HL-60/S4 (cell line): Measurements from ENCODE around the gene KCNQ4.

Source experiments
- in situ Hi-C: fragments of 300-500 bp; cut with MboI; formaldehyde crosslinking; loops from 2 replicates; pipeline ENCODE4 v1.14.3; 2022; ENCODE audit warnings: low sequenced_read_pairs

Gene KCNQ4

DNA sequence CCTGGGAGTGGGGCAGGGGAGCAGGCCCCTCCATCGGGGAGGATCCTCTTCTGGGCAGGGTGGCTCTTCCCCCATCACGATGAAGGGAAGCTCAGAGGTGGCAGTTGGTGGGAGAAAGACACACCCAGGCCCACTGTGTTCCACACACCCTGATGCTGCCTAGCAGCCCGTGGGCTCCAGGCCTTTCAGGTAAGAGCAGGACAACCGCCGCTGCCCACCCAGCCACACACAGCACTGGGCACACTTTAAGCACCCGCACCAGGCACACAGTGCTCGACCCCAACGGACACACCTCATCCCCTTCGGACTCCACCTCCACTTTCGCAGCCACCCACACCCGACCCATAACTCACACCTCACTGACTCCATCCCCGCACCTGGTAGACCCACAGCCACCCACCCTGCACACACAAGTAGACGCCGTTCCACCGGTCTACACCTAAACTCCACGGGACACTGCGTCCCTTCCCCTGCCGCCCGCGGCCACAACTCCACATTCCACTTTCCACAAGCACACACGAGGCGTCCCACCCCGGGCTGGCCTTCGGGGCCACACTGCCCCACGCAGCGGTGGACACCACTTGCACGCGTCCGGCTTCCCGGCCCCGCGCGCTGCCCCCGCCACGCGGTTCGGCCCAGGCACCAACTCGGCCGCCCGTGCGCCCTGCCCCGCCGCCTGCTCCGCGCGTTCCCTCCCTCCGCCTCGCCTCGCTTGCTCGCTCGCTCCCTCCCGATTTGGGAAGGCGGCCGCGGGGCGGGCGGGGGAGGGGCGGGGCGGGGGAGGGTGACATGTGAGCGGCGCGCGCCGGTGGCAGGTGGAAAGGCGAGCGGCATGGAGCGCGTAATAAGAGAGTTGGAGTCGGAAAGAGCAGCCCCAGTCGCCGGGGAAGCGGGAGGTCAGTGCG, at the start of gene KCNQ4:
KCNQ4 (plus strand) TSS at position 787 of the 905 bp plus-strand sequence. CDS start 307 bp downstream, outside the sequence.
- in situ Hi-C loops = no loop called here

- in situ Hi-C loops = no loop called here
Observed at GRCh38 chr1:40734882-40735628, 48.5 kb upstream of the KCNQ4 start.

DNA sequence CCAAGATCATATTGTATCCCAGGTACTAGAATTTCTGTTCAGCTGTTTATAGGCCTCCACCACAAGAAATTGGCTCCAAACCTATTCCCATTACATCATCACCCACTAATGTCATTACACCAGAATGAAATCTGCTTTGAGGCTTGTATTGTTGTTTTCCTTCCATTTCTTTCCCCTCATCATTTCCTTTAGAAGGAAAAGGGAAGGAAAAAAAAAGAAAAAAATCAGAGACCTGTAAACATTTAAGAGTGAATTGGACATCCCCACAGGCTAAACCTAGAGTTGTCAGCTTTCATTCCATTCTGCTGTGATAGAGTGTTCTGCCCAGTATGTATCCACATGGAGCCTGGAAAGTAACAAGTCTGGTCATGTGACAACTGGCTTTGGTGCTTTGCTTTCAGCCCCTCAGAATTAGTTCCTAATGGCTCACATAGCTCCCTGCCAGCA, 47.5 kb upstream of the KCNQ4 start:
- in situ Hi-C loops = no loop called here

- in situ Hi-C loops = no loop called here
Observed at GRCh38 chr1:40738831-40739230, 44.8 kb upstream of the KCNQ4 start.

DNA sequence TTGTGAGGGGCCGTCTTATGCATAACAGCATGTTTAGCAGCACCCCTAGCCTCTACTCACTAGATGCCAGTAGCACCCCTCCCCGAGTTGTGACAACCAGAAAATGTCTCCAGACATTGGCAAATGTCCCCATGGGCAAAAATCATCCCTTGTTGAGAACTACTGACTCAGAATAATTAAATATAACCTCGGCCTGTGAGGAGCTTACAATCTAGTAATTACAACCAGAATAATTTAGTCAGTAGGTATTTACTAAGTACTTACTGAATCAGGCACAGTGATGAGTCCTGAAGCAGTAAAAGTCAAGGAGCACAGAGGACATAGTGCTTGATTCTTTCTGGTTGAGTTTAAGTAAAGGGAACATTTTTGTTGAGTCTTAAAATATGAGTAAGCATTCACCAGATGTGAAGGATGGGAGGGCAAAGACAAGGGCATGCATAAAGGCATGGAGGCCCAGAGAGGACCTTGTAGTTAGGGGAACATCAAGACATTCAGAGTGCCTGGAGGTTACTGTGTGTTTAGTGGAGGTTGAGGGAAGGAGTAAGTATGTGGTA, 44.1 kb upstream of the KCNQ4 start:
- in situ Hi-C loops = no loop called here

DNA sequence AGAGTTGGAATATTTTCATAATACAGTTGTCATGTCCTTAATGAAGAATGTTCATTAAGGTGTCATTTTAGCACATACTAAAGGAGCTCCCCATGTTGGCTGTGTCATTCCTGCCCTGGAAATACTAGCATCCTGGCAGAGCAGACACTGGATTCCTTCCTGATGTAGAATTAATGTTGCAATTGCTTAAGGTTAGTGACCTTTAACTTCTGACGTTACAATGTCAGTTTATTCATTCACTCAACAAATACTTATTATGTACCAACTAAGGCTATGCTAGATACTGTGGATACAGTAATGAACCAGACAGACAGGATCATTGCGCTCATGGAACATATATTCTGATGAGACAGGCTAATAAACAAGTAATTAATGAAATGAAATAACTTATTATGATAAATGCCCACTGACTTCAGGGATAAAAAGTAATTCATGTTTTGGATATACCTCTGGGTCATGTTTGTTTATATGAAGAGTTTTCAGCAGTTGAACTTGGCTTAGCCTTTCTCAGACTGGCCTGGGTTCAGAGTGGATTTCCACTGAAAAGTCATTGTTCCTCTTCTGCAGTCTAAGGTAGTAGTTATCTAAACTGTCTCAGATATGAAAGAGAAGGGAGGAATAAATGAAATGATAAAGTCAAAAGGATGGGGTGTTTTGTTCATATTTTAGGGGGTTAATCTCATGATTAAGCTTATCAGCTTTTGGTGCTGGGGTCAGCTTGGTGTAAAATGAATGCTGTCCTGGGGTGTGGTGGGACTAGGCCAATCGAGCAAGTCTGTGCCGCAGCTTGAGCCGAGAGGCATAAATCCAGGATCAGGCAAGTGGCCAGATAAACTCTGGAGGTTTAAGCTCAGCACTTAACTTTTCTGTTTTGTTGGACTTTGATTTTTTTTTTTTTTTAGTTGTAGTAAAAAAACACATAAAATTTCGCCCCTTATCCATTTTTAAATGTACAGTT, 43.3 kb upstream of the KCNQ4 start:
- in situ Hi-C loops = no loop called here

- in situ Hi-C loops = no loop called here
Observed at GRCh38 chr1:40740997-40741736, 42.4 kb upstream of the KCNQ4 start.

- in situ Hi-C loops = no loop called here
Observed at GRCh38 chr1:40742363-40743061, 41.1 kb upstream of the KCNQ4 start.

GRCh38 chr1:40743452-40743851, 40.1 kb upstream of the KCNQ4 start:
- in situ Hi-C loops = no loop called here

DNA sequence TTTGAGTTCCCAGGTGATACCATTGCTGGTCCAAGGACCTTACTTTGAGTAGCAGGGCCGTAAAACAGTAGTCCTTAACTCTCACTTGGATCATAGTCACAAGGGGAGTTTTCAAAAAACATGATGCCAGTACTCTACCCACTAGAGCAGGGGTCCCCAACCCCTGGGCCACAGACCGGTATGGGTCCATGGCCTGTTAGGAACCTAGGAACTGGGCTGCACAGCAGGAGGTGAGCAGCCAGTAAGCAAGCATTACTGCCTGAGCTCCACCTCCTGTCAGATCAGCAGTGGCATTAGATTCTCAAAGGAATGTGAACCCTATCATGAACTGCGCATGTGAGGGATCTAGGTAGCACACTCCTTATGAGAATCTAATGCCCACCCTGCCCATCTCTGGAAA, 39.7 kb upstream of the KCNQ4 start:
- in situ Hi-C loops = no loop called here

DNA sequence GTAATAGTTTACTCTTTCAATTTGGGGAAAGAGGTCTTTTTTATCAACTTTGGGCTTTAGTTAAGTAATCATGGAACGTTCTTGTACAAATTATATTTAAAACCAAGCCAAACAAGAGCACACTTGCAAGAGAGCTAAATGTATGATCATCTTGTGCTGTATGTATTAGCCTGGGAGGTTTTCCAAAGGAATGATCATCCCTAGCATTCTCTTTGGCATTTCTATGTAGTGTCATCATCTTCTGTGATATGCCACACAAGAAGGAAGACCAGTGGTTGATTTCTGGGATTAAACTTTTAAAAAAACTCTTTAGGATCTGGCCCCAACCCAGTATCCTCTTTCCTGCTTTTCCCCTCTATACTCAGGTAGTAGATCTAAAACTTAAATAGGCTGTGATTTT, 38.4 kb upstream of the KCNQ4 start:
- in situ Hi-C loops = no loop called here

DNA sequence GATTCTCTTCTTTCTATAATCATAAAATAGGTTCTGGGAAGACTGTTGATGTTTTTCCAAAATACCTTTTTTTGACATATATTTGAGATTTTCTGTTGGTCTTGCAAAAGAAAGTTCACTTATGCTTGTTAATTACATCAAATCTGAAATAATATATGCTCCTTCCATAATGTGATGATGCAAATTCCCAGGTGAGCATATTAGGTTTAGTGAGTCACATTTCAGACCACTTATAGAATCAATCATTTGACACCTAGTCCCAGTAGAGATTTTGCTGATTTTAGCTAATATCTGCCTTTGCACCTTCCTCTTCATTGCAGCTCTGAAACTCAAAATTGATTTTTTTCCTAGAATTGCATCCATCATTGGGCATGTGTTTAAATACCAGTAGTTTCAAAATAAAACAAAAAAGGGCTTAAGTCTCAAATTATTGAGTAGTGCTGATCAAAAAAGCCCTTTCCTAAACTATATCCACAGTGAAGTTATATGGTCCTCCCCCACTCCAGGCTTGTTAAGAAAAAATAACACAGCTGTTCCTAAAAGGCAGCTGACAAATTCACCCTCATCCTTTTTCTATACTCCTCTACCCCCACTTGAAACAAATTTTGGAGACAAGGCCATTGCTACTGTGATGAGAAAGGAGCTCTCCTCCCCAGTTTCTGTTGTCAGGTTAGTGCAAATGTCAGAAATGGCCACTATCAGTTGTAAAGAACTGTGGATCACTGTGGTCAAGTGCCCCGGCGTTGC, 37.1 kb upstream of the KCNQ4 start:
- in situ Hi-C loops = no loop called here

DNA sequence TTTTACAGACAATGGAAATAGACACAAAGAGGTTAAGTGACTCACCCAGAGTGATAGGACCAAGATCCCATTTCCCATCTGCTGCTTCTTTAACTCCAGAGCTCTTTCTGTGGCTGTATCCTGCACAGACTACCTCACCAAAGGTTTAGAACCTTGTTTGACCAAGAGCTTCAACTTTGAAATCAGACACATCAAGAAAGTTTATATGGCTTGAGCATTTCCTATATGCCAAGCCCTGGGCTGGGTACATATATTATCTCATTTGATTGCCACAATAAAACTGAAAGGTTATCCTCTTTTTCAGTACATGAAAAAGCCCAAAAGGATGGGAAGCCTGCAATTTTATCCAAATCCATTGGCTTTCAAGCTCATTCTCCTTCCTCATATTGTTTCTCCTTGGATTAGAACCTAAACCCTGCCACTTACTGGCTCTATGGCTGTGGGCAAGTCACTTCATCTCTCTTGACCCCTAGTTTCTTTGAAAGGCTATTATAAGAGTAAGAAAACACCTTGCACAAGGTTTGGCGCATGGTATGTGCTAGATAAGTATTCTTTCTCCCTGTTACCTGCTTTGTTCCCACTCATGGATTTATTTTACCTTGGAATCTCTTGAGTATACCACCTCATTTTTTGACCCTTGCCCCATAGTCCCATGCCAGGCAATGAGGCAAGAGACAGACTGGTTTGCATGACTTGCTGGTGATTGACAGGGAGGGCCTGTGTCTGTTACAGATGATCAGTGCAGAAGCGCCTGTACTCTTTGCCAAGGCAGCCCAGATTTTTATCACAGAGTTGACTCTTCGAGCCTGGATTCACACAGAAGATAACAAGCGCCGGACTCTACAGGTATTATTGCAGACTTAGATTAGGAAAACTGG, 34.5 kb upstream of the KCNQ4 start:
- in situ Hi-C loops = no loop called here

GRCh38 chr1:40749817-40750216, 33.8 kb upstream of the KCNQ4 start:
- in situ Hi-C loops = no loop called here

GRCh38 chr1:40750451-40750908, 33.1 kb upstream of the KCNQ4 start:
- in situ Hi-C loops = no loop called here

DNA sequence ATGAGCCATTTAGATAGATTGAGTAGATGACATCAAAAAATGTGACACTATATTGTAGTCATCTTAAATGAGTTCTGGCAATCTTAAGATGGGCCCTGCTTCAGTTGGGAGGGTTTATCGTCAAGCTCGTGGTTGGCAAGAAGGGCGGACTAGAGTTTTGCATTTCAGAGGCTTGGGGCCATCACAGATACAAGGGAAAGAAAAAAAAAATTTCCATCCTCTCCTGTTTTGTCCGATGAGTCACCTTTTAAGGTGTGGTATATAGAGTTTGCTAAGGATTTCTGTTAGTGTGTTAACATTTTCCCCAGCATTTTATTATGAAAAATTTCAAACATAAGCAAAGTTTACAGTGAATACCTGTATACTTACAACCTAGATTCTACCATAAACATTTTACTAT, 31.8 kb upstream of the KCNQ4 start:
- in situ Hi-C loops = no loop called here

GRCh38 chr1:40753142-40753882, 30.3 kb upstream of the KCNQ4 start:
- in situ Hi-C loops = no loop called here
